Measurements from ENCODE around the gene DUS2.
A peak's percentile ranks its signal among the peaks of the same experiment; 100 is the strongest.
"Not testable (repeated sequence)": the region's sequence is repeated elsewhere in the genome, so short reads cannot be mapped to it uniquely, and the experiment has no call there.

The DUS2 gene

GRCh38 chr16:67996666-67997065, 26.4 kb upstream of the DUS2 start:
- no peak for TF ChIP-seq CTCF (IDR thresholded peaks at IDR 0.05; ENCODE audit: insufficient read depth, low read length, missing control alignments)
- no peak overlapping the region for H3K4me3 ChIP-seq (ENCODE audit: low read depth, low read length)
- ChIA-PET POLR2A (no interaction called here), CTCF (interaction anchor here (0.5 to 6.3 kb wide), 4 partner anchors 9 to 72 kb away, joined by 3 to 51 read pairs (median 10); partner anchors contain the start of gene DPEP3)
- DNase-seq (ENCODE audit: low read depth, low spot score), result no peak

GRCh38 chr16:67998231-67998778, 24.8 kb upstream of the DUS2 start:
- DNase-seq (ENCODE audit: low read depth, low spot score); H3K4me3 ChIP-seq (ENCODE audit: low read depth, low read length); POLR2A ChIA-PET: not testable (repeated sequence)
- CTCF ChIA-PET, result interaction anchor here (1.3 to 4.4 kb wide), 3 partner anchors 10 to 42 kb away, joined by 3 to 17 read pairs (median 4); no protein-coding TSS in a partner anchor

- CTCF ChIA-PET, result interaction anchor here (1.7 to 4.4 kb wide), 2 partner anchors 11 to 41 kb away, joined by 4 to 17 read pairs; no protein-coding TSS in a partner anchor
- H3K4me3 ChIP-seq (ENCODE audit: low read depth, low read length); DNase-seq (ENCODE audit: low read depth, low spot score); POLR2A ChIA-PET: not testable (repeated sequence)
Observed at GRCh38 chr16:67998779-67999688, 24.1 kb upstream of the DUS2 start, which contains the start of gene DPEP2. DPEP2 (minus strand) TSS chr16:67999484; CDS start chr16:67993212, 6,272 bp downstream.

- ChIA-PET POLR2A (no interaction called here), CTCF (interaction anchor here (1.0 to 1.7 kb wide), 6 partner anchors 8 to 239 kb away, joined by 3 to 4 read pairs (median 4); no protein-coding TSS in a partner anchor)
- no peak for DNase-seq (ENCODE audit: low read depth, low spot score)
- no peak for TF ChIP-seq CTCF (IDR thresholded peaks at IDR 0.05; ENCODE audit: insufficient read depth, low read length, missing control alignments)
- no peak overlapping the region for H3K4me3 ChIP-seq (ENCODE audit: low read depth, low read length)
Observed at GRCh38 chr16:67999985-68000384, 23.1 kb upstream of the DUS2 start.

- no peak for TF ChIP-seq CTCF (IDR thresholded peaks at IDR 0.05; ENCODE audit: insufficient read depth, low read length, missing control alignments)
- ChIA-PET CTCF (interaction anchor here (1.0 to 1.5 kb wide), 5 partner anchors 8 to 238 kb away, joined by 3 to 4 read pairs (median 4); no protein-coding TSS in a partner anchor), POLR2A (no interaction called here)
- DNase-seq (ENCODE audit: low read depth, low spot score), result no peak
- no peak overlapping the region for H3K4me3 ChIP-seq (ENCODE audit: low read depth, low read length)
Observed at GRCh38 chr16:68000450-68000849, 22.6 kb upstream of the DUS2 start.

- DNase-seq (ENCODE audit: low read depth, low spot score), result peak; percentile 19
- H3K4me3 ChIP-seq (ENCODE audit: low read depth, low read length), result no peak overlapping the region
- TF ChIP-seq CTCF (IDR thresholded peaks at IDR 0.05; ENCODE audit: insufficient read depth, low read length, missing control alignments), result no peak
- ChIA-PET CTCF (interaction anchor here (0.6 to 3.3 kb wide), 3 partner anchors 10 to 37 kb away, joined by 3 to 21 read pairs (median 7); no protein-coding TSS in a partner anchor), POLR2A (no interaction called here)
Observed at GRCh38 chr16:68003031-68003430, 20.1 kb upstream of the DUS2 start.

- ChIA-PET CTCF (interaction anchor here (1.7 to 3.3 kb wide), 2 partner anchors 12 to 35 kb away, joined by 7 to 21 read pairs; no protein-coding TSS in a partner anchor), POLR2A (no interaction called here)
- no peak for TF ChIP-seq CTCF (IDR thresholded peaks at IDR 0.05; ENCODE audit: insufficient read depth, low read length, missing control alignments)
- H3K4me3 ChIP-seq (ENCODE audit: low read depth, low read length), result no peak overlapping the region
- DNase-seq (ENCODE audit: low read depth, low spot score), result no peak
Observed at GRCh38 chr16:68005211-68005610, 17.9 kb upstream of the DUS2 start.
